ENCODE measurements around the gene C17orf107.
A peak's percentile ranks its signal among the peaks of the same experiment; 100 is the strongest.
"Not testable (repeated sequence)": the region's sequence is repeated elsewhere in the genome, so short reads cannot be mapped to it uniquely, and the experiment has no call there.

The C17orf107 gene

DNA sequence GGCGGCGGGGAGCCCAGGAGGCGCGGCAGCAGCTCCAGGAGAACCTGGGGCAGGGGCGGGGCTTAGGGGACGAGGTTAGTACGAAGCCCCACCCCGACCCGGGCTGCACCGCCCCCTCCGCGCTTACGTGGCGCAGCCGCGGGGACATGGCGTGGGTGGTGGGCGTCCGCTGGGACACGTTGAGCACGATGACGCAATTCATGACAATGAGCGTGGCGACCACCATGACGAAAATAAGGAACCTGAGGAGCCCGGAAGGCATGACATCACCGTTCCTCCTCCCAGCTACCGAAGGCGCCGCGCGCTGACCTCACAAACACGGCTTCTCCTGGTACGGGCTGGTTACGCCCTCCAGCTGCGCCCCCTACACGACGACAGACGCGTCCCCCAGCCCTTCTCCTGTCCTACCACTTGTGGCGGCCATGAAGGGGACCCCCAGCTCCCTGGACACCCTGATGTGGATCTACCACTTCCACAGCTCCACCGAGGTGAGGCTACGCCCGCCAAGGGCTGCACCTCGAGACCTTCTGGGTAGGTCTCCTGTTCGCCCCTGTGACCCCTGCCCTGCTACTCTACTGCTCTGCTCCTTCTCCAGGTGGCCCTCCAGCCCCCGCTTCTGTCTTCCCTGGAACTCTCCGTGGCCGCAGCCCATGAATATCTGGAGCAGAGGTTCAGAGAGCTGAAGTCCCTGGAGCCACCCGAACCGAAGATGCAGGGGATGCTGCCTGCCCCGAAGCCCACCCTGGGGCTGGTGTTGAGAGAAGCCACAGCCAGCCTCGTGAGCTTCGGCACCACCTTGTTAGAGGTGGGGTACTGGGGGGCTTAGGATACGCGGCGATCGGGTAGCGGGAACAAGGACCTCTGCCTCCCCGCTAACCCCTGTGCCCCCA is at the start of gene C17orf107:
TSS of gene C17orf107 (plus strand) at position 196 of the 890 bp plus-strand sequence. CDS start at position 423, 227 bp downstream.
- DNase-seq (ENCODE audit: low spot score), result no peak

DNA sequence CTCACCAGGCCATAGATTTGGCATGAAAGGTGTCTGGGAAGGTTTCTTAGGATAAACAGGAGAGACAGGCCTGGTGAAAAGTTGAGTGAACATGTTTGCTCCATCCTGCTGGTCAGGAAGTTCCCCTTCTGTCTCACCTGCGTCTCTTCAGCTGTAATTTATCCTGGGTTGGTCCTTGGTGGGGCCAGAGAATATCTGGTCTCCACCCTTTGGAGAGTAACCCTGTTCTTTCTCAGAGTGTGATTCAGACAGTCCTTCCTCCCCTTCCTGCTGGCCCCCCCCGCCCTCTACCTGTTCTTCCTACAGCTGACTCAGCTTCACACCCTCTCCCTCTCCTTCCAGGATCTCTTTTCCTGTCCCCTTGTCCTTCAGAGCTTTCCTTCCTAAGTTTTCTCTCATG is 49.1 kb upstream of the C17orf107 start:
- DNase-seq (ENCODE audit: low spot score), result no peak

DNA sequence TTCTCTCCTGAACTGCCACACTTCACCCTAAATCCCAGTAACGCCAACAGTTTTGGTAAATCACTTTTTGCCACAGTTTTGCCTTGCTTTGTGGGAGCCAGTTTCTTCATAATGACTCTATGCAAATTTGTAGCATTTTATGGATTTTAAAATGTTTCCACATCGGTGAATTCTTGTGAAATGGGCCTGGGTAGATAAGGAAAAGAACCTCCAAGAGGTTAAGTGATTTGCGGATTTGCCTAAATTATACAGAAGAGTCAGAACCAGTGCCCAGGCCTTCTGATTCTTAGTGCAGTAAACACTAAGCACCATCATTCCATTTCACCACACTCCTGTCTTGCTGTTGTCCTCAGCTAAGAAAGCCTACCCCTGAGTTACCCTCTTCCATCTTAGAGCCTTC is 48.3 kb upstream of the C17orf107 start:
- no peak for DNase-seq (ENCODE audit: low spot score)

DNA sequence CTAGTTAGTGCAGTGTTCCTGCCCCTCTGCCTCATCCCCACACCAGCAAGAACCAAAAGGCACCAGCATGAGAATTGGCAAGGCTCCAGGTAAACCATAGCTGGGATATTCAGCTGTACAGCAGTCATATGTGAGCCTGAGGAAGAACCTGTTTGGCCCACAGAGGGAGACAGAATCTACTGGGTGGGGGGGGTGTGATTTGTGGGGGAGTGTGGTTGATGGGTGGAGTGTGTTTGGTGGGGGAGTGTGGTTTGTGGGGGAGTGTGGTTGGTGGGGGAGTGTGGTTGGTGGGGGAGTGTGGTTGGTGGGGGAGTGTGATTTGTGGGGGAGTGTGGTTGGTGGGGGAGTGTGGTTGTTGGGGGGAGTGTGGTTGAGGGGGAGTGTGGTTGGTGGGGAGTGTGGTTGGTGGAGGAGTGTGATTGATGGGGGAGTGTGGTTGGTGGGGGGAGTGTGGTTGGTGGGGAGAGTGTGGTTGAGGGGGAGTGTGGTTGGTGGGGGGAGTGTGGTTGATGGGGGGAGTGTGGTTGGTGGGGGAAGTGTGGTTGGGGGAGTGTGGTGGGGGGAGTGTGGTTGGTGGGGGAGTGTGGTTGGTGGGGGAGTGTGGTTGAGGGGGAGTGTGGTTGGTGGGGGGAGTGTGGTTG is 46.6 kb upstream of the C17orf107 start:
- DNase-seq (ENCODE audit: low spot score), result peak; percentile 34

GRCh38 chr17:4853208-4853671 is 46.1 kb upstream of the C17orf107 start:
- no peak for DNase-seq (ENCODE audit: low spot score)

DNA sequence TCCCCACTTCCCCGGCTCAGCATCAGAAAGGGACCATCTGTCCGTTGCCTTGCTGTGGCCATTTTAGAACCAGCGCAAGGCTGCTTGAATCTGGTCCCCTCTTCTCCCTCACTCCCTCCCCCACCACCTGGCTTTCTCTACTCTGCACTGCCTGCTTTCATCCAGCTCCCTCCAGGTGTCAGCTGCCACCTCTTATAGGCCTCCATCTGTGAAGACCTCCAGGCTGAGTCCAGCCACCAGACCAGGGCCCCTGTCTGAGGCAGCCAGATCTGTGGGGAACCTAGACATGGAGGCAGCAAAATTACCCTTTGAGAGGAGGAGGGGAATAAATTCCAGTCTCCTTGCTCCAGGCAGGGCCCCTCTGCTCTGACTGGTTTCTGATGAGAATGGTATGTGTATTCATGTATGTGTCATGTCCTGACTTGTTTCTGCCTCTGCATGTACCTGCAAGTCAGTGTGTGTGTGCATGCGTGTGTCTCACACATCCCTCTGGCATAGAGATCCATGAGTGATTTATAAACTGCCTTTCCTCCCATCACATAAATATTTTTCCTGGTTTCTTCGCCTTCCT is 45.1 kb upstream of the C17orf107 start:
- no peak for DNase-seq (ENCODE audit: low spot score)

- DNase-seq (ENCODE audit: low spot score), result no peak
Measured at GRCh38 chr17:4856271-4856936, 42.9 kb upstream of the C17orf107 start.

DNA sequence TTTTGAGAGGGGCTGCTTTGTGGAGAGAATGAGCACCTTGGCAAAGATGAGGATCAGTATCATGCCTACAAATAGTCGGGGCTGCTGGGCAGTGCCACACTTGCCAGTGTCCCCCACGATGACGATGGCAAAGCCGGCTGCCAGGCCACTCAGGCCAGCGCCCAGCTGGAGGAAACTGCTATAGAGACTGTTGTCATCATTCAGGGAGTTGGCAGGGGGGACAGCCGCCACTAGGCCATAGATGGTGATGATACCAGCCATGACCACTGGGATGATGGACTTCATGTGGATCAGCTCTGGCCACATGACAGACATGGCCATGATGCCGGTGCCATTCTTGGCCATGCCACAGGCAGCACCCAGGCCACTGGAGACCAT is 42.4 kb upstream of the C17orf107 start:
- DNase-seq (ENCODE audit: low spot score), result no peak

DNA sequence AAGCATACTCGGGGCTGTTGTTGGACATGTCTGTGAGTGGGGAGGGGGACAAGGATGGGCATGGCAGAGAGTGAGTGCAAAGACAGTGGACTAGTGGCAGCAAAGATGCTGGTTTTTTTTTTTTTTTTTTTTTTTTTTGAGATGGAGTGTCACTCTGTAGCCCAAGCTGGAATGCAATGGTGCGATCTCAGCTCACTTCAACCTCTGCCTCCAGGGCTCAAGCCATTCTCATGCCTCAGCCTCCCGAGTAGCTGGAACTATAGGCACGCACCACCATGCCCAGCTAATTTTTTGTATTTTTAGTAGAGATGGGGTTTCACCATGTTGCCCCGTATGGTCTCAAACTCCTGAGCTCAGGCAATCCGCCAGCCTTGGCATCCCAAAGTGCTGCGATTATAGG is 42.0 kb upstream of the C17orf107 start:
- DNase-seq (ENCODE audit: low spot score), result not testable (repeated sequence)

GRCh38 chr17:4858068-4858881 is 41.1 kb upstream of the C17orf107 start:
- no peak for DNase-seq (ENCODE audit: low spot score)

DNA sequence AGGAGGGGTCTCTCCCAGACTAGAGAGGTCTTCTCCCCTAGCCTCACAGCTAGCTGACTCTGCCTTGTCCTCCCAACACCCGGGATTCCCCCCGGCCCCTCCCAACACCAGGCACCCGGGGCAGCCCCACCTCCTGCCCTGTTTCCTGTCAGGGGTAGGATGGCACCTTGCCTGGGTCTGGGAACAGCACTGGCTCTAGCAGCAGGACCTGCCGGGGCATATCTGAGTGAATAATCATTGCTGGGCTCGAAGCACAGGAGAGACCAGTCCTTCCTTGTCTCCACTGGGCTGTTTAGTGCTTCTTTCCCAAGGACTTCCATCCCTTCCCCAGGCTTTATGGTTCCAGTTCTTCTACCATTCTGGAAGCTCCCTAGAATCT is 40.5 kb upstream of the C17orf107 start:
- no peak for DNase-seq (ENCODE audit: low spot score)

GRCh38 chr17:4859816-4860625 is 39.3 kb upstream of the C17orf107 start:
- DNase-seq (ENCODE audit: low spot score), result no peak

DNA sequence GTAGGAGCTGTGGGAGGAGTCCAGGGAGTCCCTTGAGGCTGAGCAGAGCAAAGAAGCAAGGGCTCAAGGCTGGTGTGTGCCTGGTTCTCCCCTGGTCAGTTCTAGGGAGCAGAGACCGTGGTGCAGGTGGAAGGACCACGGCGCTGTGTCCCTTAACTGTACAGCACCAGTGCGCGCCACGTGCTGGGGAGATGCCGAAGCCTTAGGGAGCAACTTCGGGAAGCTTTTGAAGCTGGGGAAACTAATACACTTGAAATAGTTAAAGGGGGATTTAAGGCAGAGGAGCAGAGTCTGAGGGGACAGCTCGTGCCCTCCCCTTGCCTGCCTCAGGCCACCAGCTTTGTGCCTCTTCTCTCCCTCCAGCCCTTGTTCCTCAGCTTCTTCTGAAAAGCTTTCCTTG is 38.7 kb upstream of the C17orf107 start:
- DNase-seq (ENCODE audit: low spot score), result no peak

DNA sequence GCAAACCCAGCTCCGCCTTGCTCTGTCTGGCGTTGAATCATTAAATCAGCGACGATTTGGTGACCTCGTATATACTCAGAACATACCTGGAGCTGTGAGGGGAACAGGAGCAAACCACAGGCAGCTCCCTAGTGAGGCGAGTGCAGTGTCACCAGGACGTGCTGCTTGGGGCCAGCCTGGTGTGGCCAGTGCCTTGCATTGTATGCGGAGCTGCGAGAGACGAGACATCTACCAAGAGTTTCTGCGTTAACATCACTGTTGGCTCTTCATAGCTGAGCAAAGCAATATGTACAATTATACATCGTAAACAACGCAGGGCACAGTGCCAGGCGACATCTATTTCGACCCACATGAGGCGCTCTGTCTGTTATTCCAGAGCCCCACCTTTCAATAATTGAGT is 38.3 kb upstream of the C17orf107 start:
- DNase-seq (ENCODE audit: low spot score), result no peak

GRCh38 chr17:4862720-4863119 is 36.6 kb upstream of the C17orf107 start:
- no peak for DNase-seq (ENCODE audit: low spot score)

- DNase-seq (ENCODE audit: low spot score), result no peak
Measured at GRCh38 chr17:4863321-4863720, 36.0 kb upstream of the C17orf107 start.

DNA sequence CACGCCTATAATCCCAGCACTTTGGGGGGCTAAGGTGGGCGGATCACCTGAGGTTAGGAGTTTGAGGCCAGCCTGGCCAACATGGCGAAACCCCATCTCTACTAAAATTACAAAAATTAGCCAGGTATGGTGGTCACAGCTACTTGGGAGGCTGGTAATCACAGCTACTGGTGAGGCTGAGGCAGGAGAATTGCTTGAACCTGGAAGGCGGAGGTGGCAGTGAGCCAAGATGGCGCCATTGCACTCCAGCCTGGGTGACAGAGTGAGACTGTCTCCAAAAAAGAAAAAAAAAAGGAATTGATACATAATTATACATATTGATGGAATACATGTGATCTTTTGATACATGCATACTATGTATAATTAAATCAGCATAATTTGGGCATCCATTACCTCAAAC is 31.8 kb upstream of the C17orf107 start:
- DNase-seq (ENCODE audit: low spot score), result not testable (repeated sequence)

GRCh38 chr17:4869058-4869998 is 30.0 kb upstream of the C17orf107 start:
- not testable (repeated sequence) for DNase-seq (ENCODE audit: low spot score)

GRCh38 chr17:4870855-4871254 is 28.5 kb upstream of the C17orf107 start:
- DNase-seq (ENCODE audit: low spot score), result no peak

GRCh38 chr17:4872786-4873185 is 26.6 kb upstream of the C17orf107 start:
- no peak for DNase-seq (ENCODE audit: low spot score)
